Lower leg skin (tissue), 4 donors: ENCODE measurements around the gene GART. TPM values are rescaled to one million over a fixed set of nuclear protein-coding genes. Genes with fewer than 3 reads are reported as not detected.
"Not testable (repeated sequence)": the region's sequence is repeated elsewhere in the genome, so short reads cannot be mapped to it uniquely, and the experiment has no call there.

Experiments
- DNase-seq, 2 donors: peaks; one replicate each; pipeline ENCODE4 v3.0.0-alpha.2; 2019; ENCODE audit warnings: low spot score in 2 of 2
- H3K4me3 ChIP-seq: fragments of 200-600 bp; sonication (generic); 2 replicates; pipeline ENCODE4 v1.5.1; 2017; ENCODE audit warnings: mild to moderate bottlenecking, low read depth; ENCODE audit not compliant: poor library complexity, severe bottlenecking
- CTCF ChIP-seq, 3 donors: fragments of 450-650 bp; IDR thresholded peaks; one replicate each; pipeline ENCODE4 v1.5.1; 2016; ENCODE audit warnings: antibody characterized with exemption in 3 of 3, mild to moderate bottlenecking in 3 of 3, moderate library complexity in 2 of 3
- POLR2A ChIP-seq, 2 donors: fragments of 450-650 bp; IDR thresholded peaks; one replicate each; pipeline ENCODE4 v1.6.1; 2016 to 2017; ENCODE audit warnings: antibody characterized with exemption in 2 of 2, mild to moderate bottlenecking in 1 of 2, moderate library complexity in 1 of 2
- WGBS, 2 donors: methylation state at CpG; one replicate each; pipeline ENCODE4 v1.1.5; 2018; 5-methylcytosine and 5-hydroxymethylcytosine counted together
- intact Hi-C: fragments of 100-400 bp; cut with DNase I; formaldehyde crosslinking; loops from one replicate; pipeline ENCODE4 v1.15.0; 2023; ENCODE audit warnings: low total_unique reads
- total RNA-seq, 4 donors: library from RNA; depleted of rRNA; stranded (reverse); fragments of >200 nt; gene quantifications; one replicate each; pipeline ENCODE4 v1.1.0, GENCODE V29; 2016

Gene GART
- total RNA-seq, 4 donors from 2014 or later = 44.8 to 62.4 (median 57.3) TPM

GRCh38 chr21:33514229-33514628 lies 27.7 kb downstream of the GART start:
- no peak overlapping the region for H3K4me3 ChIP-seq
- intact Hi-C loops = no loop called here
- 95 to 98% methylated on average over 2 of the region's 2 CpGs for WGBS, 2 donors

GRCh38 chr21:33512481-33512880 lies 29.4 kb downstream of the GART start:
- 95 to 97% methylated on average over 3 of the region's 3 CpGs for WGBS, 2 donors
- no peak for TF ChIP-seq CTCF (IDR thresholded peaks at IDR 0.05)
- TF ChIP-seq POLR2A (IDR thresholded peaks at IDR 0.05) = no peak
- no peak overlapping the region for H3K4me3 ChIP-seq
- intact Hi-C loops = no loop called here
- no peak for DNase-seq

More at GRCh38 chr21:33514229-33514628, 27.7 kb downstream of the GART start:
- TF ChIP-seq POLR2A (IDR thresholded peaks at IDR 0.05) (no peak), CTCF (IDR thresholded peaks at IDR 0.05) (no peak)
- no peak for DNase-seq

GRCh38 chr21:33511639-33512038 lies 30.3 kb downstream of the GART start:
- TF ChIP-seq CTCF (IDR thresholded peaks at IDR 0.05) = no peak
- no peak for TF ChIP-seq POLR2A (IDR thresholded peaks at IDR 0.05)
- intact Hi-C loops = no loop called here
- no peak overlapping the region for H3K4me3 ChIP-seq
- WGBS, 2 donors = 96 to 99% methylated on average over 4 of the region's 4 CpGs
- no peak for DNase-seq

DNA sequence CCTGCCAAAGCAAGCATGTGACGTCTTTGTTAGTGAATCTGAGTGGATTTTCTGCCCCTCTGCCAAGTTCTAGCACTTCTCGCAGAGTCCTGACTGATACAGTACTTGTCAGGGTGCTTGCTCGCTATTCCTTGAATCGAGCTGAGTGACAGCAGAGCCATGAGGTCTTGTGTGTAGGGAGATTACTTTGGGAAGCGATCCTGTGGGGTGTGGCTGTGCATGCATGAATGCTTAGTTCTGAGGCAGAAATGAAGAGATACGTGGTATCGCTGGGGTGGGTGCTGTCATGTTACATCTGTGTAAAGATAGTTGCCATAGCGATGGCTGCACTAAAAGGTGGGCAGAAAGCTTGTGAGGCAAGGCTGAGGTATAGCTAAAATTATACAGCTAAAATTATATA lies 31.1 kb downstream of the GART start:
- intact Hi-C loops = no loop called here
- no peak for DNase-seq
- 90 to 95% methylated on average over 8 of the region's 8 CpGs for WGBS, 2 donors
- H3K4me3 ChIP-seq = no peak overlapping the region
- TF ChIP-seq POLR2A (IDR thresholded peaks at IDR 0.05) = no peak
- no peak for TF ChIP-seq CTCF (IDR thresholded peaks at IDR 0.05)

DNA sequence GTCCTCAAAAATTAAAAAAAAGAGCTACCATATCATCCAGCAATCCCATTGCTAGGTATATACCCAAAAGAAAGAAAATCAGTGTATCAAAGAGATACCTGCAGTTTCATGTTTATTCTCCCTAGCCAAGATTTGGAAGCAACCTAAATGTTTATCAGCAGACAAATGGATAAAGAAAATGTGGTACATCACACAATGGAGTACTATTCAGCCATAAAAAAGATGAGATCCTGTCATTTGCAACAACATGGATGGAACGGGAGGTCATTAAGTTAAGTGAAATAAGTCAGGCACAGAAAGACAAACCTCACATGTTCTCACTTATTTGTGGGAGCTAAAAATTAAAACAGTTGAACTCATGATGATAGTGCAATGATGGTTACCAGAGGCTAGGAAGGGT lies 34.9 kb downstream of the GART start:
- H3K4me3 ChIP-seq, intact Hi-C loops, DNase-seq: not testable (repeated sequence)
- 88 to 100% methylated on average over 1 of the region's 1 CpG for WGBS, 2 donors

DNA sequence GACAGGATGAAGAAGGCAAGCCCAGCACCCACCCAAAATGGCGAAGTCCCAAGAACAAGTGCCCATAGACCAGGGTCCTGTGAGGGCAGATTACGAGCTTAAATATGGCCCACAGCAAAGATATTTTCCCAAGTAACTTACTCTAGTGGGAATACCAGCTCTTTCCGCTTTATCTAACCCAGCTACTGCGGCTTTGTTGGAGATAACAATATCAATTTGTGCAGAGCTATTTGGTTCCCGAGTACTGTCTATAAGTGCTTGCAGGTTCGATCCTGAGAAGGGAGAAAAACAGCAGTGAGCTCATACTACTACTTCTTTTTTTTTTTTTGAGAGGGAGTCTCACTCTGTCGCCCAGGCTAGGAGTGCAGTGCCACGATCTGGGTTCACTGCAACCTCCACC lies 36.1 kb downstream of the GART start:
- intact Hi-C loops = no loop called here
- DNase-seq = no peak
- 96 to 97% methylated on average over 8 of the region's 8 CpGs for WGBS, 2 donors
- TF ChIP-seq POLR2A (IDR thresholded peaks at IDR 0.05) (no peak), CTCF (IDR thresholded peaks at IDR 0.05) (no peak)
- H3K4me3 ChIP-seq = no peak overlapping the region
